Pons (tissue), 1 donor: ENCODE measurements around the gene MVB12A.

Experiments used
- DNase-seq: peaks from one replicate; pipeline ENCODE4 v3.0.0-alpha.2; 2016; ENCODE audit warnings: low spot score

MVB12A gene

DNA sequence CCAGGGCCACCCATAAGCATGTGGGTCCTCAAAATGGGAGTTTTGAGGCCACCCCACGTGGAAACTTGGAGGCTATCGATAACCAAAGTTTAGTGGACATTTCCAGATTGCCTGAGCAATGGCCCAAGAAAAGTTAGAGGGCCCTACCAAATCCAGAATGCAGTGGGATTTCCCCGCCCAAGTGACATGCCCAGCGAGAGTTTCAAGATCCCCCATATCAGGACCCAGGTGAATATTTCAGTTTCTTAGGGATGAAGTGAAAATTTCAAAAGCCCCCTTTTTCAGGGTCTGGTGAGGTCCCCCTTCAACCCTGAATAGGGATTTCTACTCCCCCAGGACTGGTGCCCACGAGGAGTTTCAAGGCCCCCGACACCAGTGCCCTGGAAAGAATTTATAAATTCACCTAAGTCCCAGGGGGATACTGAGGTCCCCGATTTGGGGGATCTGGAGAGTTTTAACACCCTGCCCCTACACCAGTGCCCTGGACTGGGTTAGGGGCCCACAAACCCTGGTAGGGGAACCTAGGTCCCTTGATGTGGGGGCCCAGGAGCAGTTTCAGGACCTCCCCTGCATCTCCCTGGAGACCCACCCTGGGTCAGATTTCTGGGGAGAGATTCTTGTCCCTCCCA, 15.1 kb upstream of the MVB12A start:
- no peak for DNase-seq

DNA sequence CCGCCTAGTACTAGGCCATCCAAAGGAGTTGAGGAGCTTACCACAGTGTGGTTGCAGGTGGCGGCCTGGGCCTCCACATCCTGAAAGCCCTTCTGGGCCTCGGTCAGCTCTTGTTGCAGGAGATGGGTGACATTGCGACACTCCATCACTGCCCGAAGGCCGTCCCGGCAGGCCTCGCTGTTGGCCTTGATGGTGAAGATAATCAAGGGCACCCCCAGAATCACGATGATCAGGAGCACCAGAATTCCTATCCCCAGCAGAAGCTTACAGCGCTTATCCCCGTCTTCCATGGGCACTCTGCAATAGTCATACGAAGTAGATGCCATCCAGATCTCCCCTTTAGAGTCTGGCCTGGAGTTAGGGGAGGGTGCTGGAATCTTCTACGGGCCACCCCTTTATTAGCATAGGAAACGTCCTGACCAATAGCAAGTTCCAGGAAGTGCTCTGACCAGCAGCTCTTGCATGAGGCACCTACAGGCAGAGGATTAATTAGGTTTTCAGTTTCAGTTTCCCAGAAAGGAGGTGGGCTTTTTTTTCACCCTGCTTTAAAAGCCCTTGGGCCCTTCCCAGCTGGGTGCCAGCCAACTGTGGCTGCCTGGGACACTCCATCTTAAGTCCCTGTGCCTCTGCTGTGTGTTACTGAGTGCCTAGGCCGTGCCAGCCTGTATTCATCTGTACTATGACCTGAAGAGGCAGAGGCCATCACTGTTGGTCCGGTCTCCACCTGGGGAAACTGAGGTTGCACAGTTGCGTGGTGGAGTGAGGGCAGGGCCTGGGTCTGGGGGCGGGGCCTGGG, 14.4 kb upstream of the MVB12A start, which contains the start of gene BST2:
TSS of gene BST2 (minus strand) at position 381 of the 796 bp plus-strand sequence. CDS start at position 326, 55 bp downstream.
- DNase-seq: peak; percentile 80

DNA sequence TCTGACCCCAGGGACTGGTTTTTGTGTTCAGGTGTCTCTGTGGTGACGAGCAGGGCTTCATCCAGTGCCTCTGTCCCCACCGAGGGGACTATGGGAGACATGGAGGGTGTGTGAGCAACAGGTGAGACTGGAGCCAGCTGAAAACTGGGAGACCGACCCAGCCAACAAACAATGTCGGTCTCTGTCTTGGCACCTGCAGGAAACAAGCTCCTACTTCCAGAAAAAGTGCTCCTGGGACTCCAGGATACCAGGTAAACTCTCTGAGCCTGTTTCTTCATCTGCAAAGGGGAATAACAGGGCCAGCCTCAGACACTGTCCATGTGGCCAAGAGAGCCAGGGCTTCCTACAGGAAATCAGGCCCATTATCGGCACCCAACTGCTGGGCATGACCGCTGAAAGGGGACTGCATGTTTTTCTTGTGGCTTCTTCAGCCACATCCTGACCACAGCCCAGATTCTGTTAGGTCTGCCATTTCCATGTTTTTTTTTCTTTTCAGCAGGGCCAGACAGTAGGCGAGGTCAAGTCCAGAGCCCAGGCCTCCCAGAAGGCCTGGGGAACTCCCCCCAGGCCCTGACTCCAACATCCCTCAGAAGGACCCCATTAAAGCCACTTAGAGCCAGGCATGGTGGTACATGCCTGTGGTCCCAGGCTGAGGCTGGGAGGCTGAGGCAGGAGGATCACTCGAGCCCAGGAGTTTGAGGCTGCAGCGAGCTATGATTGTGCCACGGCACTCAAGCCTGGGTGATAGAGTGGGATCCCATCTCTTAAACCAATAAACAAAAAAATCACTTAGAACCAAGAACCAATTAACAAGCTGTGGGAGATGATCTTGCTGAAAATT, 13.6 kb upstream of the MVB12A start:
- peak; percentile 44 for DNase-seq

DNA sequence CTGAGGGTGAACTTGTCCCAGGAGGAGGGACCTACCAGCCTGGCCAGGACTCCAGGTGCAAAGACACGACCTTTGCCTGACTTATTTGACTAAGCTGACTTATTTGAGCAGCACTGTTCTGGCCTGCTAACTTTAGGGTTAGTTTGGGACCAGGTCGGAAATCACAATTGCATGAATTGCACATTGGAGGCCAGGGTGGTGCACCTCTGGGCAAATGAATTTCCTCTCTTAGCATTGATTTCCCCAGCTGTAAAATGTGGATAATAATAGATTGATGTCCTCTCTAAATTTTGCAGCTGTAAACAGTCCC, 13.0 kb upstream of the MVB12A start:
- DNase-seq: no peak

DNA sequence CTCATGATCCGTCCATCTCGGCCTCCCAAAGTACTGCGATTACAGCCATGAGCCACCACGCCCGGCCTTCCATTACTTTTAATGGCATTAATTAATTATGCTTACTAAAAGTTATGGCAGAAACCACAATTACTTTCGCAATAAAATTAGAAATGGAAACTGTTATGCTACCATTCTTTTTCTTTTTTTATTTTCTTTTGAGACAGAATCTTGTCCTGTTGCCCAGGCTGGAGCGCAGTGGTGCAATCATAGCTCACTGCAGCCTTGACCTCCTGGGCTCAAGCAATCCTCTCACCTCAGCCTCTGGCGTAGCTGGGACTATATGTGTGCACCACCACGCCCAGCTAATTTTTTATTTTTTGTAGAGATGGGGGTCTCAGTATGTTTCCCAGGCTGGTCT, 9.9 kb upstream of the MVB12A start:
- no peak for DNase-seq

DNA sequence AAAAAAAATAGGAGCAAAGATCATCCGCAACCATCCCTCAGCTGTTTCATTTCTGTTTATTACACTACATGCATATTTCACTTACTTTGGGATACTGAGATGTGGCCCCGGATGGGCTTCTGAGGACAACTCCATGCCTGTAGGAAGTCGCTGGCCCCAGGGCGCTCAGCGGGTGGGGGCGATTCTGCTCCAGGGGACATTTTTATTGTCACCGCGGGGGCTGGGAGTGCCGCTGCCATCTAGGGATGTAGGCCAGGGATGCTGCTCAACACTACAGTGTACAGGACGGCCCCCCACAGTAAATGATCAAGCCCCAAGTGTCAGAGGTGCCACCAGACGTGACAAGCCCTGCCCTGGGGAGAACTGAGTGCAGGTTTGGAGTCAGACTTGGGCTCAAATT, 8.0 kb upstream of the MVB12A start:
- DNase-seq: no peak

DNA sequence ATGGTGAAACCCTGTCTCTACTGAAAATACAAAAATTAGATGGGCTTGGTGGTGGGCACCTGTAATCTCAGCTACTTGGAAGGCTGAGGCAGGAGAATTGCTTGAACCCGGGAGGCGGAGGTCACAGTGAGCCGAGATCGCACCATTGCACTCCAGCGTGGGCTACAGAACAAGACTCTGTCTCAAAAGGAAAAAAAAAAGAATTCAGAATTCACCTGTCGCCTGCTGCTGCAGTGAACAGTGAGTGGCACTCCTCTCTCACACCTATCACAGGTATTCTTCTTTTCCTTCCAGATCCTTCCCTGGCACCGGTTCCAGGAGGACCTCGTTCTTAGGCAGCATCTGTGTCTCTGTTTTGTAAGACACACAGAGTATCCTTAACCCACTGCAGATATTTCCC, 5.8 kb upstream of the MVB12A start:
- no peak for DNase-seq

DNA sequence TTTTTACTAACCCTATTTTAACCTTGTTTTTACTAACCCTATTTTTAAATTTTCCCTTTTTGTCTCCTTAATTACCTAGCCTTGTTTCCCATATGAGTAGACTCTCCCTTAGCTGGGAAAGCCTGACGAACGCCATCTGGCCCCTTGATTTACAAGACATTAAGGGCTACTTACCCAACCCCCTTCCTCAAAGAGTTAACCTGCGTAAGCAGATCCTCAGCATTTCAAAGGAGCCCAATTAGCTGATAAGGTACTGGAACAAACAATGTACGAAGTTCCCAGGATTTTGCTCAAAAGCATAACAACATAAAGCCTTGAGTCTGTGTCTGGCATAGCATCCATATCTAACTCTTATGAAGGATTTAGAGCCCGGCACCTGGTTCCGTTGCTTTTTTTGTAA, 4.7 kb upstream of the MVB12A start:
- no peak for DNase-seq

DNA sequence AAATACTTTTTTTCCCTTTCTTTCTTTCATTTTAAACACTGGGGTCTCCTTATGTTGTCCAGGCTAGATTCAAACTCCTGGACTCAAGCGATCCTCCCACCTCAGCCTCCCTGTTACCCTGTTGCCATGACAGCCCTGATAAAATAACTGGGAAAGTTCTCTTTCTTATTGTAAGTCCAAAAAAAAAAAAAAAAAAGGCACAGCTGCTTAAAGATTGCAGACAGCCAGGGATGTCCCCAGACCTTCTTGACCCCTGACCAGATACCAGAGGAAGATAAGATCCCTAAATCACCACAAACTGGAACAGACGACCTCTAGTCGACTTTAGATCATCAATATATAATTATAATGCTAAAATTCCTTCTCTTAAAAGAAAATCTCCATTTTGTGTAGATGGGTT, 1.1 kb upstream of the MVB12A start:
- no peak for DNase-seq

DNA sequence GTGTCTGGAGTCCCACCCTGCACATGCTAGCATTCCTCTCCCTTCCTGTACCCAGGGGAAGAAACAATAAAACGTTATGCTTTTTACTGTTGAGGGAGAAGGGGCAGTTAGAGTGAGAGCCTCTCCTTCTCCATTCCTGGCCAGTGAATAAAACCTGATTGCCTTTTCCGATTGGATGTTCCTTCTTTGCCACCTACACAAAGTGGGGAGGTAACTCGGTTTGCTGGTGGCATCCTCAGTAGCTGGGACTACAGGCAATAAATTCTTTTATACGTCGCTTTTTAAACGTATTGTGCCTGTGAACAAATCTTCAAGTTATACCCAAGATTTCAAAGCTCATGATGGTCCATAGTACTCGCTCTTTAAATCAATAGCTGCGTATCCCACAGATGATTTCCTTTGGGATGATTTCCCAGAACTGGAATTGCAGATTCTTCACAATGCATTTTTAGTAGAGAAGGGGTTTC, 660 bp upstream of the MVB12A start:
- no peak for DNase-seq

DNA sequence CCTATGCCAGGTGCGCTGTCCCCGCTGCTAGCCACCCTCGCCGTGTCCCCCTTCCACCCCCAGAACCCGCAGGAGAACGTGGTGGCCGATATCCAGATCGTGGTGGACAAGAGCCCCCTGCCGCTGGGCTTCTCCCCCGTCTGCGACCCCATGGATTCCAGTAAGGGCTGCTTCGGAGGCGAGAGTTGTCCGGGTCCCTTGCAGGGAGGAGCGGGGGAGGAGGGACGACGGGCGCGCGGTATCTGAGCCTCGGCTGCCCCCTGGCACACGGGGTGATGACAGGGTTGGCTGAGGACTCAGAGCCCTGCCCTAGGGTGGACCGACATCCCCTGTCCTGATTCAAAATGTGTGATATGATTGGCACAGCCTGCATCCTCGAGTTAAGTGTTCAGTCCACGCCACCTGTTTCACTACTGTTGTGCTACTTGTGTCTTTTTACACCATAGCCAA, 653 bp downstream of the MVB12A start:
- DNase-seq: no peak

DNA sequence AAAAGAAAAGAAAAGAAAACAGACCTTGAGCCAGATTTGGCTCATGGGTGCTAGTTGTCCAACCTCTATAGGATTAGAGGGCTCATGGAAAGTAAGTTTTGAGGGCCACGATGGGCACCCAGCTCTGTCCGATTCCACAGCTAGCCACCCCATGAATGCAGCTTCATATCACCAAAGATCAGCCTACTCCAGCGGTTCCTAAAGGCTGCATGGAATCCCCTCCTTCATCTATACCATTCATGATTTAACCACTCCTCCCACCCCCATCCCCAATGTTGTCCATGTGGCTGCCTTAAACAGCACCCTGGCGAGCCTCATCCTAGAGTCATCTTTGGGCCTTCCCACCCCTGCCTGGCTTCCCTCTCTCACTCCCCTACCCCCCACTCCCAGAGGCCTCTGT, 2.1 kb downstream of the MVB12A start:
- DNase-seq: no peak

DNA sequence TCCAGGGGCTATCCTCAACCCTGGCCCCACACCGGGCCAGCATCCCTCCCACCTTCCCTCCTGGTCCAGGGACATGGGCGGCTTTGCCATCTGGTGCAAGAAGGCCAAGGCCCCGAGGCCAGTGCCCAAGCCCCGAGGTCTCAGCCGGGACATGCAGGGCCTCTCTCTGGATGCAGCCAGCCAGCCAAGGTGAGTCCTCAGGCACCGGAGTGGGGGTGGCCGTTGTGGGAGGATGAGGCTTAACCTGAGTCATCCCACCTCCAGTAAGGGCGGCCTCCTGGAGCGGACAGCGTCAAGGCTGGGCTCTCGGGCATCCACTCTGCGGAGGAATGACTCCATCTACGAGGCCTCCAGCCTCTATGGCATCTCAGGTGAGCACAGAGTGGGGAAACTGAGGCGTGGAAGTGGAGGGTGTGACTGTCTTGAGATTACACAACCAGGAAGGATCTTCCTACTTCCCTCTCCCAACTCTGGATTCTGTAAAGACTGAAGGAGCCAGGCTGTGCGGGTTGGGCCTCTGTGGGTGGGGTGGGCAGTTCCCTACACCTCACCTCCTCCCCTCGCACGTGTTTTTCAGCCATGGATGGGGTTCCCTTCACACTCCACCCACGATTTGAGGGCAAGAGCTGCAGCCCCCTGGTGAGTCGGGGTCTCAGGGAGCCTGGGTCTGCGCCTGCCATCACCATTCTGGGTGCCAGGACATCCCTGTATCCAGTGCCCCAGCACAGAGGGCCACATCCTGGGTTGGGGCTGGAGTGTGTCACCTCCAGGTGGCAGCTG, 3.8 kb downstream of the MVB12A start:
- DNase-seq: no peak

DNA sequence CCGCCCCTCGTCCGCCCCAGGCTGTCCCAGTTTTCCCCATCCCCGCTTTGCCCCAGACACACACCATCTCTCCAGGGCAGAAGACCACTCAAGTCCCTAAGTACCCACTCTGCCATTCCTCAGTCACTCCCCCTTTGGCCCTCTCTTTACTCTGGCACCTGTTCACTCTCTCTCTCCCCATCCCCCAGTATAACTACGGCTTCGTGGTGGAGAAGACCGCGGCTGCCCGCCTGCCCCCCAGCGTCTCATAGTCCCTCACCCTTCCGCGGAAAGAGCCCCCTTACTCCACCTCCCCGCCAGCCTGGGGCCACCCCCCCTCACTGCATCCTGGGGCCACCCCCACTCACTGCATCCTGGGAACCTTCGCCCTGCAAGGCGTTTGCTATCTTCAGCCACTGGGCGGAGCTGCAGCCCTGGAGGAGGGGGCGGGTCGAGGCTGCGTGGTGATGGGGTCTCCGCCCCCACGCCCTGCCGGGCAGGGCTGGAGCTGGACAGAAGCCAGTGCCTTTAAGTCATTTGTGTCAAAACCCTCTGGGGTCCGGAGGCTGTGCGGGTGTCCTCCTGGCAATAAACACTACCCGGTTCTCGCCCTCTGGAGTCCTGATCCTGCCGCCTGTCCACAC, 5.0 kb downstream of the MVB12A start:
- DNase-seq: no peak

DNA sequence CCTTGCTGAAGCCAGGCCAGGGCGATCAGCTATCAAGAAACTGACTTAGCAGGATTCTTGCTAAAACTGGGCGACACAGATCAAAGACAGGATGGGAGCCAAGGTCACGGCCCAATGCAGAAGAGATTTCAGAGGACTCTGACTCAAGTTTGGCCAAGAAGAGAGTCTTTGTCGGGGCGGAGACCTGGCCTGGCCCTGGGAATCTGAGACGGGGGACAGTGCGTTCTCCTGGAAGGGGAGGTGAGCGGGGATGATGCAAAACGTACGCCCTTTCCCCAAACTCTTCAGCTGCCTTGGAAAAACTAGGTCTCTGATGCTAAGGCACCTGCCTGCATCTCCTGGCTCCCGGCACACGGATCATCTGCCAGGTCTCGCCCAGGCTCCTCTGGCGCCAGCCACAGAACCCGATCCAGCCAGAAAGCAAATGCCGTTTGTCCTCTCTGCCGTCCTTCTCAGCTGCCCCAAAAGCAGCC, 9.8 kb downstream of the MVB12A start:
- no peak for DNase-seq

DNA sequence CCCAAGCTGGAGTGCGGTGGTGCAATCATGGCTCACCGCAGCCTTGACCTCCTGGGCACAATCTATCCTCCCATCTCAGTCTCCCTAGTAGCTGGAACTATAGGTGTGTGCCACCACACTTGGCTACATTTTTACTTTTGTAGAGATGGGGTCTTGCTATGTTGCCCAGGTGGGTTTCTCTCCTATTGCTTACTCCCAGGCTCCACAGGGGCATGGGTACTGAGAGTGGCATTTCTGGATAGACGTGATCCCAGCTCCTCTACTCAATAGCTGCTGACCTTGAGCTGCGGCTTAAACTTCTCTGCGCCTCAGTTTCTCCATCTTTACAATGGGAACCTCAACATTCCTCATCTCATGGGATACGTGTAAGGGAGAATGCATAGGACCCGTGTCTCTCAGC, 11.6 kb downstream of the MVB12A start:
- no peak for DNase-seq

DNA sequence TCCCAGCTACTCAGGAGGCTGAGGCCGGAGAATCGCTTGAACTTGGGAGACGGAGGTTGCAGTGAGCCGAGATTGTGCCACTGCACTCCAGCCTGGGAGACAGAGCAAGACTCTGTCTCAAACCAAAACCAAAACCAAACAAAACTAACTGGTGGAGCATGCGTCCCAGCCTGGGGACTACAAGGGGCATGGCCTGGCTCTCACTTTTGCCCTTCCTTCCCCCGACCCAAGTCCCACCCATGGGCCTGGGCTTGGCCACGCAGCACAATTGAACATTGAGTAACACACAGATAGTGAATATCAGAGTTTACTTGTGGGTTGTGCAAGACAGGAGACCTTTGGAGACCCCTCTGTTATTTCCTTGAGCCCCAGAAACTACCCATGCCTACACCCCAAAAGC, 15.4 kb downstream of the MVB12A start:
- DNase-seq: no peak

DNA sequence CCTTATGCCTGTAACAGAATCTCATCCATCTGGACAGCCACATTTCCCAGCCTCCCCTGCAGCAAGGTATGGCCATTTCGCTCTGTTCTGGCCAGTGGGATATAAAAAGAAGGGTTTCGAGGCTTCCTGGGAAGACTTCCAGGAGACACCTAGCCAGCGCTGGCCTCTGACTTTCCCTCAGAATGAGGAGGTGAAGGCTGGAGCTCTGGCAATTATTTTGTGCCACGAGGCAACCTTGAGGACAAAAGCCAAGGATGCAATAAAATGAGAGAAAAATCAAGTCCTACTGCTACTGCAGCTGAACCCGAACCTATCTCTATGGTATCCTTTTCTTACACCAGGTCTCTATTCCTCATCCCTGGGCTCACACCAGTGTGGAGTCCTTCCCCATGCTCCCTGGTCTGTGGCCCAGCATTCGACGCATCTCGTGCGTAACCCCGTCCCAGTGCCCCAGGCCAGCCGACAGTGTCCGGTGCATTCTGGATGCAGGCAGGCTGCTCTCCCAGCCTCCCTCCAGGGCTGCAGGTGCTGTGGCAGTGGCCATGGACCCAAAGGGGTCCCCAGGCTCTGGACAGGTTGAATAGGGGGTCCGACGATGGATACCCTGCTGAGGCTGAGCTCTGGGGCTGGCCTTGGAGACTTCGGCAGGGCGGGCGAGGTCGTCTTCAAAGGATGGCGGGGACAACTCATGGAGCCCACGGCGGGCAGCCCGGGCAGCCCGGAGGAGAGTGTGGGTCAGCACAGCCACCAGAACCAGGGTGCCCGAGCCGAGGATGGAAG, 16.4 kb downstream of the MVB12A start:
- DNase-seq: no peak

DNA sequence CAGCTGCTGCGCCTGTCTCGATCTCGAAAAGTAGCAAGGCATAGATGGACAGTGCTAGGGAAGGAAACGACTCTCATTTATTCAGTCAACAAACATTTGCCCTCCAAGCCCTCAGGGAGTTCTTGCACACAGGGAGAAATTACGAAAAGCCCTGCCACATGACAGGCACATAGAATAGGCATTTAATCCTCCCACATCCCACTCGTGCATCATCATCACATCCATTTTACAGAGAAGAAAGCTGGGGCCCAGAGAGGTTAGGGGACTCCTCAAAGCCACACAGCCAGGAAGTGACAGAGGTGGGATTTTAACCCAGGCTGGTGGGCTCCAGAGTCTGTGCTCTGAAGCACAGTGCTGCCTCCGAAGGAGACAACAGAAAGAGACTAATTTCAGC, 17.0 kb downstream of the MVB12A start:
- no peak for DNase-seq

DNA sequence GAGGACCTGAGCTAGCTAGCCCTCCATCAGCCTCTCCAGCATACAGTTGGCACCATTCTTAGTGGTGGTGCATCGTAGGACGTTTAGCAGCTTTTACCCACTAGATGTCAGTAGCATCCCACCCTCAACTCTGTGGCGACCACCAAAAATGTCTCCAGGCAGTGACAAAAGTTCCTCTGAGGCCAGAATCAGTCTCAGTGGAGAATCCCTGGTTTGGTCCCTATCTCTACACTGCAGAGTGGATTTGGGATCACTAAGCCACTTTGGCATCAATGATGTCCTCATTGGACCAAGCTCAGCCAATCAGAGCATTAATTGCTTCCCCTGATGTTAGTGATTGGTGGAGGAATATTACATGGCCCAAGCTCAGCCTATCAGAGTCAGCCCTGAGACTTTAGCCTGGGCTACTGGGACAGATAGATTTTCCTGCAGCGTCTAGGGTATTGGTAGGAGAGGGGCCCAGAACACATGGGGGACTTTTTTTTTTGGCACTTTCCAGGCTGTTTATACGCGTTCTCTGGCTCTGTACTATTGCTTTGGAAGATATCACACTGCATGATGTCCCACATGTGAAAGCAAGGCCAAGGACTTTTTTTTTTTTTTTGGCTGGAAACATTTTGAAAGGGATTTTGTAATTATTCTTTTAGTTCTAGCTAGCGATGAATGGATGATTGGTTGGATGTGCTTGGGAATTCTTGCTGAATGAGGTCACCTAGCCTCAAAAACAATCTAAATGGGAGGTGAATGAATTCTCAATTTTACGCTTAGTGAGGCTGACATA, 21.6 kb downstream of the MVB12A start:
- no peak for DNase-seq
